Right lobe of liver (tissue), 4 donors: Measurements from ENCODE around the gene SCGB1A1.

Experiments
- CTCF ChIP-seq, 4 donors: fragments of 200-600 bp in 3 of 4; fragments of 450-650 bp in 1 of 4; IDR thresholded peaks; one replicate each; pipeline versions ENCODE4 v1.5.1 to v1.8.0; 2016 to 2022; ENCODE audit warnings: antibody characterized with exemption in 4 of 4, mild to moderate bottlenecking in 2 of 4
- POLR2A ChIP-seq: fragments of 450-650 bp; IDR thresholded peaks from one replicate; pipeline ENCODE4 v1.6.1; 2017; ENCODE audit warnings: antibody characterized with exemption, mild to moderate bottlenecking
- donor health status: DM: no; HTN: no; CAD: no.
- donor health status: DM: no; HTN: no; CAD: no.
- donor health status: DM: no; HTN: yes; CAD: no.

- TF ChIP-seq CTCF (IDR thresholded peaks at IDR 0.05) (no peak), POLR2A (no peak)
Measured at GRCh38 chr11:62435846-62436660, 17.2 kb downstream of the SCGB1A1 start.
